ENCODE results near the gene CDC26. TPM values are rescaled to one million over a fixed set of nuclear protein-coding genes. Genes with fewer than 3 reads are reported as not detected.

The CDC26 gene
- total RNA-seq, 1 donor from 2014 or later: 28.2 TPM

DNA sequence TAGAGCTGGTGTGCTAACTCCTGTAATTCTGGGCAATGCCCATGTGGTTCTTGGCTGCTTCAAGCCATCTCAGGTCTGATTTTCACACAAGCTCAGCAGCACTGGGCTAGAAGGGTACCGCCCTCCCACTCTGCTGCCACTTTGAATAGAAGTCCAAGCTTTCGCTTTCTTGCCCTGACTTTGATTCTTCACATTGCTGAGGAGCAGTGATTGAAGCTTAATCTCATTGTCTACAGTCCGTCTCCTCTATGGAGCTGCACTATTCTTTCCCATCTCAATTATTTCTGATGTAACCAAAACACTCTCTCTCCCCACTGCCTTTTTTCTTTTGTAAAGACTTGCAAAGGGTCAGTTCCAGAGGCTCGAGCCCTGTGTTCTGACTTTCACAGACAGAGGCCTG is 40.7 kb upstream of the CDC26 start:
- peaks cover 12% of the 10 kb centered on the region for H3K27me3 Mint-ChIP-seq (ENCODE audit: unreplicated experiment)
- TF ChIP-seq, protein P1, sequence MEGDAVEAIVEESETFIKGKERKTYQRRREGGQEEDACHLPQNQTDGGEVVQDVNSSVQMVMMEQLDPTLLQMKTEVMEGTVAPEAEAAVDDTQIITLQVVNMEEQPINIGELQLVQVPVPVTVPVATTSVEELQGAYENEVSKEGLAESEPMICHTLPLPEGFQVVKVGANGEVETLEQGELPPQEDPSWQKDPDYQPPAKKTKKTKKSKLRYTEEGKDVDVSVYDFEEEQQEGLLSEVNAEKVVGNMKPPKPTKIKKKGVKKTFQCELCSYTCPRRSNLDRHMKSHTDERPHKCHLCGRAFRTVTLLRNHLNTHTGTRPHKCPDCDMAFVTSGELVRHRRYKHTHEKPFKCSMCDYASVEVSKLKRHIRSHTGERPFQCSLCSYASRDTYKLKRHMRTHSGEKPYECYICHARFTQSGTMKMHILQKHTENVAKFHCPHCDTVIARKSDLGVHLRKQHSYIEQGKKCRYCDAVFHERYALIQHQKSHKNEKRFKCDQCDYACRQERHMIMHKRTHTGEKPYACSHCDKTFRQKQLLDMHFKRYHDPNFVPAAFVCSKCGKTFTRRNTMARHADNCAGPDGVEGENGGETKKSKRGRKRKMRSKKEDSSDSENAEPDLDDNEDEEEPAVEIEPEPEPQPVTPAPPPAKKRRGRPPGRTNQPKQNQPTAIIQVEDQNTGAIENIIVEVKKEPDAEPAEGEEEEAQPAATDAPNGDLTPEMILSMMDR (IDR thresholded peaks at IDR 0.05): no peak
- H3K36me3 Mint-ChIP-seq (ENCODE audit: unreplicated experiment): peaks cover 8% of the 10 kb centered on the region
- no peak for DNase-seq (ENCODE audit: extremely low spot score, unreplicated experiment)
- no peaks in the 10 kb centered on the region for H3K4me1 Mint-ChIP-seq (ENCODE audit: unreplicated experiment)
- H3K27ac Mint-ChIP-seq (ENCODE audit: unreplicated experiment): no peak overlapping the region
- no peak overlapping the region for H3K4me3 Mint-ChIP-seq (ENCODE audit: unreplicated experiment)
- H3K9me3 Mint-ChIP-seq (ENCODE audit: unreplicated experiment): no peaks in the 10 kb centered on the region

DNA sequence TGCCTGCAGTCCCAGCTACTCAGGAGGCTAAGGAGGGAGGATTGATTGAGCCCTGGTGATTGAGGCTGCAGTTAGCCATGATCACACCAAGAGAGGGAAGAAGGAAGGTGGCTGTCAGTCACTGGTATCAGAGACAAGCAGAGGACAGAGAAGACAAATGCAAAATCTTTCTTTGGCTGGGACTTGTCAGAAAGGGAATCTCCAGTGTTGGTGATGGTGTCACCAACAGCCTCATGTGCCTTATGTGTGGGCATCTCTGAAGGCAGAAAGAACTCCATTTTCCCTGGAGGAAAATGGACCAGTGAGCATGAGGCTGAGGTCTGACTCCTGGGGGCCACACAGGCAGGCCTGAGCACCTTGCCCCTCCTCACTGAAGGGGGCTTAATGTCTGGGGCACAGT is 39.9 kb upstream of the CDC26 start:
- peaks cover 8% of the 10 kb centered on the region for H3K36me3 Mint-ChIP-seq (ENCODE audit: unreplicated experiment)
- H3K4me1 Mint-ChIP-seq (ENCODE audit: unreplicated experiment): no peaks in the 10 kb centered on the region
- H3K27me3 Mint-ChIP-seq (ENCODE audit: unreplicated experiment): peaks cover 12% of the 10 kb centered on the region
- H3K27ac Mint-ChIP-seq (ENCODE audit: unreplicated experiment): no peak overlapping the region
- no peak overlapping the region for H3K4me3 Mint-ChIP-seq (ENCODE audit: unreplicated experiment)
- H3K9me3 Mint-ChIP-seq (ENCODE audit: unreplicated experiment): no peaks in the 10 kb centered on the region
- no peak for DNase-seq (ENCODE audit: extremely low spot score, unreplicated experiment)
- TF ChIP-seq, protein P1 (IDR thresholded peaks at IDR 0.05): no peak

DNA sequence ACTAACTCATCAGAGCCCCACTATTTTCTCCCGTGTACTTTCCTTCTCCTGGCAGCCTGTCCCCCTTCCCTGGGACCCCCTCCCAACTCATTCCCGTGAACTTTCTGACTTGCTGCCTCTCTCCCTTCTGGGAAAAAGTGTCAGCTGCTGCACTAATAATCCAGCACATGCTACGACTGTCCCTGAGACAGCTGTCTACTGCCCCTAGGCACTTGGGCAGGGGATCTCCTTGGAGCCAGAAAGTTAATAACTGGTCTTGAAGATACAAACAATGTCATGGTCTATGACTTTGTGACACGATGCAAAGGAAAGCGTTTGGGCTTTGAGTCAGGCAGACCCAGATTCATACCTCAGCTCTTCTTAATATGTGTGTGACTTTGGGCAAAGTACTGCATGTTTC is 37.9 kb upstream of the CDC26 start:
- H3K27ac Mint-ChIP-seq (ENCODE audit: unreplicated experiment): no peak overlapping the region
- peaks cover 2% of the 10 kb centered on the region for H3K36me3 Mint-ChIP-seq (ENCODE audit: unreplicated experiment)
- no peaks in the 10 kb centered on the region for H3K9me3 Mint-ChIP-seq (ENCODE audit: unreplicated experiment)
- TF ChIP-seq, protein P1 (IDR thresholded peaks at IDR 0.05): no peak
- H3K27me3 Mint-ChIP-seq (ENCODE audit: unreplicated experiment): peaks cover 14% of the 10 kb centered on the region
- H3K4me1 Mint-ChIP-seq (ENCODE audit: unreplicated experiment): no peaks in the 10 kb centered on the region
- no peak for DNase-seq (ENCODE audit: extremely low spot score, unreplicated experiment)
- H3K4me3 Mint-ChIP-seq (ENCODE audit: unreplicated experiment): no peak overlapping the region

DNA sequence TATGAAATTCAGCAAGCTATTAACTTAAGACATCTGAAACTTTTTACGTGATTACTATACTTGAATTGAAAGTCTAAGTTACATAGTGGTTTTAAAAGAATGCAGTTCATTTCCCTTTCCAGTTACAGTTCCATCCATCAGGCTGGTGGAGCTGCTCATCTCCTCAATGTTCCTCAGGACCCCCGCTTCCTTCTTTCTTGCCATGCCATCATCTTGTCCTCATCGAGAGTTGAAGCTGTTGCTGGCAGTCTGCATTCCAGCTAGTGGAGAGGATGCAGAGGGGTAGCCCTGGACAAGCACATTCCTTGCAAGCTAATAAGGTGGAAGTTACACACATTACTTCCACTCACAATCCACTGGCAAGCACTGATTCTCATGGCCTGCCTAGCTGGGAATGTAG is 36.6 kb upstream of the CDC26 start:
- Mint-ChIP-seq H3K4me1 (ENCODE audit: unreplicated experiment) (no peaks in the 10 kb centered on the region), H3K4me3 (ENCODE audit: unreplicated experiment) (no peak overlapping the region), H3K36me3 (ENCODE audit: unreplicated experiment) (no peaks in the 10 kb centered on the region), H3K27me3 (ENCODE audit: unreplicated experiment) (peaks cover 10% of the 10 kb centered on the region), H3K9me3 (ENCODE audit: unreplicated experiment) (no peaks in the 10 kb centered on the region), H3K27ac (ENCODE audit: unreplicated experiment) (no peak overlapping the region)
- TF ChIP-seq, protein P1 (IDR thresholded peaks at IDR 0.05): no peak
- no peak for DNase-seq (ENCODE audit: extremely low spot score, unreplicated experiment)

DNA sequence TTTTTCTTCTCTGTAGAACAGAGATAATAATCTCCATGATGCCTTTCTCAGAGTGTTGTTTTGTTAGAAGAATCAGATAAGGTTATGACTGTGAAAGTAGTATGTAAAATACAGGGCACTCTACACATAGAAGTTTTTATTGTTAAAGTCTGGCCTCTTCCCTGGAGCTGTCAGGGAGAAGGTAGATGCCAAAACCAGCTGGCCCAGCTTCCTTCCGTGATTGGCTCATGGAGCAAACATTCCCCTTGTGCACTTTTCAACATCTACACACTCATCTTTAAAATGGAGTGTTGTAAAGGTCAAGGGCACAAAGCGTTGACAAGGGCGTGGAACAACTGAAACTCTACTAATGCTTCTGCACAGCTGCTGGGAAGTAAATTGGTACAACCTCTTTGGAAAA is 35.2 kb upstream of the CDC26 start:
- DNase-seq (ENCODE audit: extremely low spot score, unreplicated experiment): no peak
- no peak overlapping the region for H3K4me3 Mint-ChIP-seq (ENCODE audit: unreplicated experiment)
- H3K9me3 Mint-ChIP-seq (ENCODE audit: unreplicated experiment): no peaks in the 10 kb centered on the region
- H3K4me1 Mint-ChIP-seq (ENCODE audit: unreplicated experiment): no peaks in the 10 kb centered on the region
- TF ChIP-seq, protein P1 (IDR thresholded peaks at IDR 0.05): no peak
- H3K27ac Mint-ChIP-seq (ENCODE audit: unreplicated experiment): no peak overlapping the region
- H3K36me3 Mint-ChIP-seq (ENCODE audit: unreplicated experiment): no peaks in the 10 kb centered on the region
- H3K27me3 Mint-ChIP-seq (ENCODE audit: unreplicated experiment): peaks cover 12% of the 10 kb centered on the region

Data from osteocyte (in vitro differentiated cells).